NCI-H526 treated with DMSO at 0.1 percent for 48 hours (cell line): ENCODE data around the gene HS1BP3.

Experiments
- DNase-seq: peaks from one replicate; lab custom pipeline; 2025; lab: John Stamatoyannopoulos, UW

The HS1BP3 gene

DNA sequence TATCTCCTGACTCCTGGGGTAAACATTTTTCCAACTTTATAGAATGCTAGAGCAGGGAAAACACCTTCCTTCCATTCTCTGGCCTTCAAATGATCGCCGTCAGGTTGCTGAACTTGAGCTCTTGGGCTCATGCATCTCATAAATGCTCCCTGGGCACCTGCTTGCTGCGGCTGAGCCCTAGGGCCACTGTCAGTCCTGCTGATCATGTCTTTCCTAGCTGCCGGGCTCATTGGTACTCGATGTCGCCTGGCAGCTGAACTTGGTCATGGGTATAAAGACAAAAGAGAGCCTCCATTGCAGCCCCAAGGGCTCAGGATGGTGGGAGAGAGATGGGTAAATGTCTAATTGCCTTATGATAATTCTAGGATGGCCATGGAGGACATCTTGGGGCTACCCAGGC, 80.6 kb downstream of the HS1BP3 start:
- DNase-seq, result no peak

DNA sequence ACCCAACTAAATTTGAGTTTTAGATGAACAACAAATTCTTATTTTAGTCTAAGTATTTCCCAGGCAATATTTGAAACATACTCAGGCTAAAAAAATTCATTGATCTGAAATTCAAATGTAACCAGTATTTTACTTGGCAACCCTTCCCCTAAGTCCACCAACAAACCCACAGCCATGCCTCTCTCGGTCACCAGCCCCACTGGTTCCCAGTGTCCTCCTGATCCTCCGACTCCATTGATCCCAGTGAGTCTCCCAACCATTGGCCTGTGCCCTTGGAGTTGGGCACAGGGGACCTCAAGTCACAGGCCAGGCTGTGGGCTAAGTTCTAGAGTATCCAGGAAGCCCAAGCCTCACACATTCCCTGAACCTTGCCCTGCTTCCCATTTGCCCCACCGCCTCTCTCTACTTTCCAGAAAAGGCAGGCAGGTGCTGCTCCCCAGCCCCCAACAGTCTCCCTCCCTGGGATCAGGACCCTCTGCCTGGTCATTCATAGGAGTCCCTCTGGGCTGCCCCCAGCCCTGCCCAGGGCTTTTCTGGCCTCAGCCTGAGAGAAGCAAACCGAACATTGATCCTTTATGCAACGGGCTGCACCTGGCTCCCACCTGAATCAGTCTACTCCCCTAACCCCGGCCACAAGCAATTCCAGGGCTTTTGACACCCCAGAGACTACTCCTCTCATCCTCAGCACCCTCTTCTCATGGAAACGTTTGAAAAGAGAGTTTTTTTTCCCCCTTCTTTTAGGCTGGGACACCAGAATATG, 81.3 kb downstream of the HS1BP3 start:
- DNase-seq, result no peak

DNA sequence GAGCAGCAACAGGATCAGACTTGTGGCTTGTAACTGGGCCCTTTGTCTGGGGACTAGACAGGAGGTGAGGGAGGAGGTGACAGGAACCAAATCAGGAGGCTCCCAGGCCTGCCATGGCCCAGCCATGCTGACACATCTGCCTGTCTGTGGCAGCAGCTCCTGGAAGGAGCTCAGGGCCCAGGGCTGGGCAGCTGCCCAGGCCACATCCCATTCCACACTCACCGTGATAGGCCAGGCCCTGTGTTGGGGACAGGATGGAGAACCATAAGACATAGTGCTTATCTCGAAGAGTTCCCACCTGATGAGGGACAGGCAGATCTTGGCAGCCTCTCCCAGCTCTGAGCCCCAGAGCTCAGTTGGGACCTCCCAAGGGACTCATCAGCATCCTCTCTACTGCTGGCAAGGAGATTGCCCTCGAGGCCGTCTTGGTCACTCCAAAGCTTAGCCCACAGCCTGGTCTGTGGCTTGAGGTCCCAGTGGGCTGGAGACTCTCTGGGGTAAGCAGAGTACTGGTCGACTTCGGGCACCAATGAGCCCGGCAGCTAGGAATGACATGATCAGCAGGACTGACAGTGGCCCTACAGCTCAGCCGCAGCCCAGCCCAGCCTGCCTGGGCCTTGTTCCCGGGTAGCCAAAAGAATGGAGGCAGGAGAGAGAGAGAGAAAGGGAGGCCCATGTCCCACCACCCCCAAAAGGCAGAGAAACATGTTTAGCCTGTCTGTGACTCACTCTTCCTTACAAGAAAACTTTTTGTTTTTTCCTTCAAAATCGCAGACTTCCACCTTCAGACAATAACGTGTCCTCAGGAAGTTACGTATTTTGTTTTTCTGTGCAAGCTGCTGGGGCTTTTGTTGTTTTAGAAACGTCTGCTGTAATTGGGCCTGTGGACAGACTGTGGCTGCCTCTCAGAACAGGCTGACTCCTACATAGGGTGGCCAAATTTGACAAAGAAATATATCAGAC, 82.1 kb downstream of the HS1BP3 start:
- no peak for DNase-seq

- DNase-seq, result no peak
Measured at GRCh38 chr2:20567926-20568179, 83.0 kb downstream of the HS1BP3 start.
